Muscle layer of duodenum (tissue), 2 donors: ENCODE results near the gene ARHGEF2.
"Not testable (repeated sequence)": the region's sequence is repeated elsewhere in the genome, so short reads cannot be mapped to it uniquely, and the experiment has no call there.

ENCODE experiments used
- H3K27ac ChIP-seq: one replicate; pipeline ENCODE4 v1.7.0; 2013; ENCODE audit warnings: mild to moderate bottlenecking, low read length
- H3K27me3 ChIP-seq: one replicate; pipeline ENCODE4 v1.7.0; 2013; ENCODE audit warnings: low read depth, mild to moderate bottlenecking, control low read depth, low read length
- H3K36me3 ChIP-seq, 2 donors: one replicate each; pipeline ENCODE4 v1.7.0; 2013; ENCODE audit warnings: low read length in 2 of 2, control low read depth in 1 of 2, mild to moderate bottlenecking in 1 of 2; ENCODE audit not compliant: insufficient read depth in 2 of 2, control insufficient read depth in 1 of 2
- H3K4me1 ChIP-seq, 2 donors: one replicate each; pipeline ENCODE4 v1.7.0; 2013; ENCODE audit warnings: low read length in 2 of 2, mild to moderate bottlenecking in 2 of 2, control low read depth in 1 of 2, moderate library complexity in 1 of 2; ENCODE audit not compliant: insufficient read depth in 2 of 2, control insufficient read depth in 1 of 2
- H3K4me3 ChIP-seq, 2 donors: one replicate each; pipeline ENCODE4 v1.7.0; 2013; ENCODE audit warnings: low read length in 2 of 2, low read depth in 1 of 2, mild to moderate bottlenecking in 1 of 2
- H3K9me3 ChIP-seq, 2 donors: one replicate each; pipeline ENCODE4 v1.7.0; 2013; ENCODE audit warnings: low read length in 2 of 2, control low read depth in 1 of 2, mild to moderate bottlenecking in 1 of 2; ENCODE audit not compliant: control insufficient read depth in 1 of 2
- donor health status: healthy.

ARHGEF2 gene

DNA sequence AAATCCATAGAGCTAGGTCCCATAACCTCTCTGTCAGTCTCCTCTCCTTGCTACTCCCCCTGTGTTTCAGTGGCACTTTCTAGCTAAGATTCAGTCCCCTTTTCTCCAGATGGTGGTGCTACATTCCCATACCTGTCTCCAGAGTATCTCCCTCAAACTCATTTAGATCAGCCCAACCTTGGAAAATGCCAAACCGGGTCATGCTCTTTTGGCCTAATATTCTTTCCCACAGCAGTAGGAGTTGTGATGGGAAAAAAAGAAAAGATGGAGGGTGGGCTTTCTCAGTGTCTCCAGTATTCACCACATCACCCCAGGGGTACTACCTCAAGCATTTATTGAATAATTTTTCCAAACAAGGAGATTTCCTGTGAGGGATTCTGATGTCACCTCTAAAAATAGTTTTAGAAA is 40.1 kb downstream of the ARHGEF2 start:
- H3K36me3 ChIP-seq: no peaks in the 10 kb centered on the region
- H3K4me1 ChIP-seq: peaks cover 21 to 26% of the 10 kb centered on the region in 2 donors
- H3K27me3 ChIP-seq: no peaks in the 10 kb centered on the region
- H3K27ac ChIP-seq: peak overlapping the region; percentile 13
- H3K4me3 ChIP-seq: no peak overlapping the region
- H3K9me3 ChIP-seq: no peaks in the 10 kb centered on the region

DNA sequence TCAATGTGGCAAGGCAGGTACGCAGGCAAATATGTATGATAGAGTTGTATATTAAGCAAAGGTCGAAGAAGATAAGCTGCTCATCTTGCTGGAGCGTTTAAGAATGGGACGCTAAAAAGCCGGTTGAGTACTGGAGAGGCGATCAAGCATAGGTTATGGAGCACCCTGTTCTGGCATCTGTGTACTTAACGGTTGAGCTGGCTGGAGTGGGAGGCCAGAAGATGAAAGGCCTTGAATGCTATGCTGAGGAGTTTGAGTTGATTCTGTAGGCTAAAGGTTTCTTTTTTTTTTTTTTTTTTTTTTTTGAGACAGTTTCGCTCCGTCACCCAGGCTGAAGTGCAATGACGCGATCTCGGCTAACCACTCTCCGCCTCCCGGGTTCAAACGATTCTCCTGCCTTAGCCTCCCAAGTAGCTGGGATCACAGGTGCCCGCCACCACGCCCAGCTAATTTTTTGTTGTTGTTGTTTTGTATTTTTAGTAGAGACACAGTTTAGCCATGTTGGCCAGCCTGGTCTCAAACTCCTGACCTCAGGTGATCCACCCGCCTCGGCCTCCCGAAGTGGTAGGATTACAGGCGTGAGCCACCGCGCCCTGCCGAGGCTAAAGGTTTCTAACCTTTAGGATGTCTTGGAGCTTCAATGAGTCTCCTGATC is 43.3 kb downstream of the ARHGEF2 start:
- Histone ChIP-seq H3K36me3 (peaks cover 9 to 11% of the 10 kb centered on the region in 2 donors), H3K9me3 (no peaks in the 10 kb centered on the region), H3K4me1 (peaks cover 21 to 48% of the 10 kb centered on the region in 2 donors), H3K4me3 (peak overlapping the region; percentile 75 to 99), H3K27me3 (no peaks in the 10 kb centered on the region), H3K27ac (peak overlapping the region; percentile 94)

DNA sequence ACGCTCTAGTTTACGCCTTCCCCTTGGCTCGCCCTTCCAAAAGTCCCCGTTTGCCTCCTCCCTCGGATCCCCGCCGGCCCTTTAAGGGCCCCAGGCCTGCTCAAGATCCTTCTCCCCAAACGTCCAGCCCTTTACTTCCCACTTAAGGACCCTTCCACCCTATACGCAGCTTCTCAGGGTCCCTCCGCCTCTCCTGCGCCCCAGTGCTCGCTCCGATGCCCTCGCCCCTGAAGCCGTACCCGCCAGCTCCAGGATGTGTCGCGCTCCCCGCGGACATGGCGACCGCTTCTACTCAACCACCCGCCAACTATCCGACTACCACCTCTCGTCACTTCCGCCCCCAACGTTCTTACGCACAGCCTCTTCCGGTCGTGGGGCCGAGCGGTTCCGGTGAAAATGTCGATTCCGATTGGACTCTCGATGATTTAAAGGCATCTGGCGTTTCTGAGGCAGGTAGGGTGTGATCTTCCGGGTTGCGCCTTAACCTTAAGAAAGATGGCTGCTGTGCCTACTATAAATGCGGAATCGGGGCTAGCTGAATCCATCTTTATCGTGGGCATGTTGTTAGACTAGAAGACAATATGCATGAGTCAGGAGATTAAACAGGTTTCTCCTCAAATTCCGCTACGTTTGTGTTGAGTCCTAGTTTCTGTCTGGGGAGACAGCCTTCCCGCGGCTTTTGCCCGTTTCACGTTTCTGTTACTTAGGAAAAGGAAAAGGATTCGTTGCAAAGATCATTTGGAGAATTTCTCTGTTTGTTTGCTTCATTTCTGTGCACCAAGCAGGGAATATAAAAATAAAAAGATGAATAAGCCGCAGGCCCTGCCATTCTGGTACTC is 44.0 kb downstream of the ARHGEF2 start, which contains the start of gene KHDC4:
Gene KHDC4, minus strand, starts transcription at position 317 of the 839 bp plus-strand sequence. Its CDS starts 40 bp downstream, at position 277.
- peak within 1 kb of the TSS; percentile 75 to 99 for H3K4me3 ChIP-seq
- H3K4me1 ChIP-seq: peaks cover 21 to 48% of the 10 kb centered on the region in 2 donors
- peak within 1 kb of the TSS; percentile 94 for H3K27ac ChIP-seq
- no peaks in the 10 kb centered on the region for H3K9me3 ChIP-seq
- peaks cover 12 to 14% of the 10 kb centered on the region in 2 donors for H3K36me3 ChIP-seq
- H3K27me3 ChIP-seq: no peaks in the 10 kb centered on the region

DNA sequence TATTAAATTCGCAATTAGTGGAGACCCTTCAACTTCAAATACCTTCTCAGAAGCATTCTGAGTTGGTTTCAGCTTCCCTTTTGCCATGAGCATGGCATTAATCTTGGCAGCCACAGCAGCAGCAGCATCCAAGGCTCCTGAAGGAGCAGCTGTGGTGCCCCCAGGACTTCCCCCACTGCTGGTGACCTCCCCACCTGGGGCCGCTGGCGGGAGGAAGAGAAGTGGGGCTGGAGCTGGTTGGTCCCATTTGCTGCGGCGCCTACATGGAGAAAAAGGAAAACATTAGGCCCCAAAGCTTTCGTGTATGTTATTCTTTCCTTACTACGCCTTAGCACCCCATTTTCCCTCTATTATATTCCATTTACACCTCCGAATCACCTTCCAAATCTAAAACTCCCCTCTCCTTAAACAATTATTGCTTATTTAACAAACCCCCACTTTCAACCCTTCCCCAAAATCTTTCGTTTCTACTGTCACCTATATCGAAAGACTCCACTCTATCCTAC is 44.7 kb downstream of the ARHGEF2 start:
- Histone ChIP-seq H3K36me3 (peaks cover 18 to 20% of the 10 kb centered on the region in 2 donors), H3K4me1 (peaks cover 21 to 48% of the 10 kb centered on the region in 2 donors), H3K27ac (peak overlapping the region; percentile 94), H3K4me3 (peak overlapping the region; percentile 75 to 99), H3K27me3 (no peaks in the 10 kb centered on the region), H3K9me3 (no peaks in the 10 kb centered on the region)

DNA sequence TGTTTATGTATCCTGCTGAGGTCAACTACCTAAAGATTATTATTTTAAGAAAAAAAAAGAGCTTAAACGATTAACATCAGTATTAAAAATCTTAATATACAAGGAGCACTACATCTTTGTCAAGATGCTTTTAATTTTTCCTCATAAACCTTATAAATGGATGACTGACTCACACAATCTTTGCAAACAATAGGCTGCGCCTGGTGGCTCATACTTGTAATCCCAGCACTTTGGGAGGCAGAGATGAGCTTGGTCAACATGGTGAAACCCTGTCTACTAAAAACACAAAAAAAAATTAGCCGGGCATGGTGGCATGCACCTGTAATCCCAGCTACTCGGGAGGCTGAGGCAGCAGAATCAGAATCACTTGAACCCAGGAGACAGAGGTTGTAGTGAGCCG is 45.9 kb downstream of the ARHGEF2 start:
- H3K27me3 ChIP-seq: no peaks in the 10 kb centered on the region
- H3K27ac ChIP-seq: no peak overlapping the region
- H3K36me3 ChIP-seq: peaks cover 20 to 21% of the 10 kb centered on the region in 2 donors
- H3K4me1 ChIP-seq: peaks cover 18 to 41% of the 10 kb centered on the region in 2 donors
- no peaks in the 10 kb centered on the region for H3K9me3 ChIP-seq
- H3K4me3 ChIP-seq: no peak overlapping the region

DNA sequence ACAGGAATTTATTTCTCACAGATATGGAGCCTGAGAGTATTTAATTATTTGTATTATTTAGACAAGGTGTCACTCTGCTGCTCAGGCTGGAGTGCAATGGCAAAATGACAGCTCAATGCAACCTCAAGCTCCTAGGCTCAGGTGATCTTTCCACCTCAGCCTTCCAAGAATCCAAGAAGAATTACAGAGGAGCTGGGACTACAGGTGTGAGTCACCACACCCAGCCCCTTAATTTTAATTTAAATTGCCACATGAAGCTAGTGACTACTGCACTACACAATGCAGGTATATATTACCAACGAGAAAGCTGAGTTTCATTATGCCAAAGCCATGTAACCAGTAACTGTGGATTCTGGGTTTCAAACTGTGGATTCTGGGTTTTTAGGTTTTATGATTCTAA is 46.3 kb downstream of the ARHGEF2 start:
- no peaks in the 10 kb centered on the region for H3K9me3 ChIP-seq
- H3K4me3 ChIP-seq: peak overlapping the region in 1 of 2 donors; percentile 31
- H3K27me3 ChIP-seq: no peaks in the 10 kb centered on the region
- no peak overlapping the region for H3K27ac ChIP-seq
- H3K4me1 ChIP-seq: peaks cover 18 to 41% of the 10 kb centered on the region in 2 donors
- H3K36me3 ChIP-seq: peaks cover 24% of the 10 kb centered on the region in 2 donors

DNA sequence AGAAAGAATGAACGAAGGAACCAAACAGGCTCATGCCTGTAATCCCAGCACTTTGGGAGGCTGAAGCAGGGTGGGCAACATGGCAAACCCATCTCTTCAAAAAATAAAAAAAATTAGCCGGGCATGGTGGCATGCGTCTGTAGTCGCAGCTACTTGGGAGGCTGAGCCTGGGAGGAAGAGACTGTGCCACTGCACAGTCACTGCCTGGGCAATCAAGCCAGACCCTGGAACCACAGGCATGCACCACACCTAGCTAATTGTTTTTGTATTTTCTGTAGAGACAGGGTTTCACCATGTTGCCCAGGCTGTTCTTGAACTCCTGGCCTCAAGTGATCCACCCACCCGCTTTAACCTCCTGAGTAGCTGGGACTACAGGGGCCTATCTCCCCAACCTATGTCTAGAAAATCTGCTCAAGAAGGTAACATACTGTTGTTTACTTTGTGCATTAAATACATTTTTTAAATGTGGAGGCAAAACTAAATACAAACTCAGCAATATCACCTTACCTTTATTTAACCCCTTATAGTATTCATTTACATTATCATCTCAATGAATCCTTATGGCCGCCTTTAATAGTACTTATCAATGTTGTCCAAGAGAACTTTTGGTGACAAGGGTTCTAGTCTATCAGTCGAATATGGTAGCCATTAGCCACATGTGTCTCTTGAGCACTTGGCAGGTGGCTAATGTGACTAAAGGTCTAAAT is 46.9 kb downstream of the ARHGEF2 start:
- peaks cover 30% of the 10 kb centered on the region in 2 donors for H3K36me3 ChIP-seq
- H3K27ac ChIP-seq: no peak overlapping the region

DNA sequence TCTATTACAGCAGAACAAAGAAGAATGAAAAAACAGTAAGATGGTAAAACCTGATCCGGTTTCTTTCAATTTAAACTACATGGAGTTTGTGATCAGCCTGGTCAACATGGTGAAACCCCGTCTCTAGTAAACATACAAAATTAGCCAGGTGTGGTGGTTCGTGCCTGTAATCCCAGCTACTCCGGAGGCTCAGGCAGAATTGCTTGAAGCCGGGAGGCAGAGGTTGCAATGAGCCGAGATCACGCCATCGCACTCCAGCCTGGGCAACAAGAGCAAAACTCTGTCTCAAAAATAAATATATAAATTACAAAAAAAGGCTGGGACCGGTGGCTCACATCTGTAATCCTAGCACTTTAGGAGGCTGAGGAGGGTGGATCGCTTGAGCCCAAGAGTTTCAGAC is 47.6 kb downstream of the ARHGEF2 start:
- H3K27me3 ChIP-seq, H3K9me3 ChIP-seq, H3K4me3 ChIP-seq, H3K27ac ChIP-seq: not testable (repeated sequence)
- H3K4me1 ChIP-seq: peaks cover 18 to 41% of the 10 kb centered on the region in 2 donors
- peaks cover 38% of the 10 kb centered on the region in 2 donors for H3K36me3 ChIP-seq

More for the DNA sequence above, 46.9 kb downstream of the ARHGEF2 start:
- Histone ChIP-seq H3K4me3 (peak overlapping the region; percentile 26 to 31), H3K9me3 (no peaks in the 10 kb centered on the region), H3K27me3 (no peaks in the 10 kb centered on the region), H3K4me1 (peaks cover 18 to 41% of the 10 kb centered on the region in 2 donors)

DNA sequence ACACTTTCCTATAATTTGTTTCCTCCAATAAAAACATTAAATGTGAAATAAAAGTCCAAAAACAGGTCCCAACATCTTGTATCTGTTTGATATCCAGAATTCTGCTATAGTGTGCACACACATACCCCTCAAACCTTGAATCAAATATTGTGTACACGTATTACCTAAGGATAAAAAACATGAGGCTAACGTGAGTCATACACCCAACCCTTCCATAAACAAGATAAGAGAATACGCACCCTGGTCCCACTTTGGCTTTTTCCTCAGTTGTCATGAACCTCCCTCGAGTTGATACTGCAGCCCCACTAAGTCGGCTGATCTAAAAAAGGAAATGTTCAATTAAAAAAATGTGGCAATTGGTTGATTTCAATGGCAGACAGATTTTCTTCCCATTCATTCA is 49.3 kb downstream of the ARHGEF2 start:
- peaks cover 43 to 44% of the 10 kb centered on the region in 2 donors for H3K36me3 ChIP-seq
- no peak overlapping the region for H3K27ac ChIP-seq

DNA sequence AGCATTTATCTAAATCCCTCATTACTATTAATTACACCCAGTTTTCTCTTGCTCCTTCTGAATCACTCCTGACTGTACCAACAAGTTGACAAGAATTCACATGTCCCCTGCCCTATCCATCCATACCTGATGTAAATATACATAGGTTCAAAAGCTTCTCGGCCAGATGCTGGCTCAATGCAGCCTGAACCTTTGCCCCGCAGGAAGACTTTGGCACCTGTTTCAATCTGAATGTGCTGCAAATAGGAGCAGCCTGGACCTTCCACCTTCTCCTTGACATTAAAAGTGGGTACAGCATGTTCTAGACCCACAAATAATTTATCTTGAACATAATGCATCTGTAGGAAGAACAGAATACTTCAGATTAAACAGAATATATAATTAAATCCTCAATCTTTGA is 52.8 kb downstream of the ARHGEF2 start:
- Histone ChIP-seq H3K4me3 (no peak overlapping the region), H3K36me3 (peaks cover 56 to 67% of the 10 kb centered on the region in 2 donors), H3K27ac (no peak overlapping the region), H3K9me3 (no peaks in the 10 kb centered on the region), H3K4me1 (peaks cover 0 to 3% of the 10 kb centered on the region in 2 donors), H3K27me3 (no peaks in the 10 kb centered on the region)

More for the DNA sequence above, 49.3 kb downstream of the ARHGEF2 start:
- no peaks in the 10 kb centered on the region for H3K9me3 ChIP-seq
- H3K4me1 ChIP-seq: peaks cover 13 to 35% of the 10 kb centered on the region in 2 donors
- H3K4me3 ChIP-seq: no peak overlapping the region
- H3K27me3 ChIP-seq: no peaks in the 10 kb centered on the region

DNA sequence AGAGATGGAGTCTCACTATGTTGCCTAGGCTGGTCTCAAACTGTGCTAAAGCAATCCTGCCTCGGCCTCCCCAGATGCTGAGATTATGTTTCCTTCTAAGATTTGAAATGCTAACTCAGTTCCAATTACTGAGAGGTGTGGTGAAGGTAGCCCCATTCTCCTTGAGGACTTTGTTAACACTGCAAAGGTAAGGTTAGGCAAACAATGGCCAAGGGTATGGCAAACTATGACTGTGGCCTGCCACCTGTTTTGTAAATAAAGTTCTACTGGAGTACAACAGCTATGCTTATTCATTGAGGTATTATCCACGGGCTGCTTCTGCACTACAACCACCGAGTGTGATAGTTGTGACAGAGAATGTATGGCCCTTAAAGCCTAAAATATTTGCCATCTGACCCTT is 57.6 kb downstream of the ARHGEF2 start:
- H3K36me3 ChIP-seq: peaks cover 62 to 78% of the 10 kb centered on the region in 2 donors
- no peaks in the 10 kb centered on the region for H3K9me3 ChIP-seq
- H3K4me1 ChIP-seq: no peaks in the 10 kb centered on the region
- H3K27ac ChIP-seq: no peak overlapping the region
- H3K27me3 ChIP-seq: no peaks in the 10 kb centered on the region
- no peak overlapping the region for H3K4me3 ChIP-seq
